ENCODE measurements around the gene SFXN5.

- TF ChIP-seq POLR2AphosphoS5 (IDR thresholded peaks at IDR 0.05; ENCODE audit: low read depth, low read length) (no peak), TAF1 (IDR thresholded peaks at IDR 0.05; ENCODE audit: borderline replicate concordance, insufficient read depth, low read length) (no peak), SIN3A (IDR thresholded peaks at IDR 0.05; ENCODE audit: borderline replicate concordance, insufficient read depth, low read length) (no peak)
Measured at GRCh38 chr2:72969706-72970105, 101.8 kb downstream of the SFXN5 start.

All from PFSK-1 (cell line).